Measurements from ENCODE around the gene AIG1.

Gene AIG1

DNA sequence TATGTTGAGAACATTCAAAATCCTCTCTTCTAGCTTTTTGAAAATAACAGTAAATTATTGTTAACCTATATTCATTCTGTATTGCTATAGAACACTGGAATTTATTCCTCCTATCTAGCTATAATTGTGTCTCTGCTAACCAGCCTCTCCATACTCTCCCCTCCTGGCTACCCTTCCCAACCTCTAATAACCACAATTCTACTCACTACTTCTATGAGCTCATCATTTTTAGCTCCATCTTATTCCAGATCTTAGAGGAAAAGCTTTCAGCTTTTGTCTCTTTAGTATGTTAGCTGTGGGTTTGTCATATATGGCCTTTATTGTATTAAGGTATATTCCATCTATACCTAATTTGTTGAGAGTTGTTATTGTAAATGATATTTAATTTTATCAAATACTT lies 108.8 kb downstream of the AIG1 start:
- DNase-seq, result no peak

- no peak for DNase-seq
Measured at GRCh38 chr6:143174516-143174915, 113.8 kb downstream of the AIG1 start.

- no peak for DNase-seq
Measured at GRCh38 chr6:143174951-143175350, 114.3 kb downstream of the AIG1 start.

DNA sequence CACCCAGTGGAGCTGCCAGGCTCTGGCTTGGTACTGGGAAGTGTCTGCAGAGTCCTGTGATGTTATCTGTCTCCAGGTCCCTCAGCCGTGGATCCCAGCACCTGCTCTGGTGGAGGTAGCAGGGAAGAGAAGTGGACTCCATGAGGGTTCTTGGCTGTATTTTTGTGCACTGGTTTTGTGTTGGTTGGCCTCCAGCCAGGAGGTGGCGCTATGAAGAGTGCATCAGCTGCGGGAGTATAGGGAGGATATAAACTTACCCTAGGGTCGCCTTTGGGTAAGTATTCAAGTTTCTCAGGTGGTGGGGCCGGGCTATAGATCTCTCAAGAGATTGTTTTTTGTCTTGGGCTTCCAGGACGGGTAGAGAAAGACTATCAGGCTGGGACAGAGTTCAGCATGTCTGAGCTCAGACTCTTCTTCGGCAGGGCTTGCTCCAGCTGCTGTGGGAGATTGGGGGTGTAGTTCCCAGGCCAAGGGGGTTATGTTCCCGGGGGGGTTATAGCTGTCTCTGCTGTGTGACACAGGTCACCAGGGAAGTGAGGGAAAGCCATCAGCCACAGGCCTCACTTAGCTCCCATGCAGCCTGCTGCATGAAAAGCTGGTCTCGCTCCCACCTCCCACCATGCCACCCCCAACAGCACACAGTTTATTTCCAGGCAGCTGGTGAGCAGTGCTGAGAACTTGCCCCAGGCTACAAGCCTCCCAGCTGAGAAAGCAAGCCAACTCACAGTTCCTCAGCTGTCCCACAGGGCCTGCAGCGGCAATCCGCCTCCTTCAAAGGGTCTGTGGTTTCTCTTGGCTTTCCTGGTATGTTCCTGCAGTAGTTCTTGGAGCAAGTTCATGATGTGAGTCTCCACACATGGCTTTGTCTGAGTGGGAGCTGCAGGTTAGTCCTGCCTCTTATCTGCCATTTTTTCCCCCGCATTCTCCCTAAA lies 115.7 kb downstream of the AIG1 start:
- no peak for DNase-seq

GRCh38 chr6:143177706-143178105 lies 117.0 kb downstream of the AIG1 start:
- no peak for DNase-seq

GRCh38 chr6:143179096-143179495 lies 118.4 kb downstream of the AIG1 start:
- no peak for DNase-seq

DNA sequence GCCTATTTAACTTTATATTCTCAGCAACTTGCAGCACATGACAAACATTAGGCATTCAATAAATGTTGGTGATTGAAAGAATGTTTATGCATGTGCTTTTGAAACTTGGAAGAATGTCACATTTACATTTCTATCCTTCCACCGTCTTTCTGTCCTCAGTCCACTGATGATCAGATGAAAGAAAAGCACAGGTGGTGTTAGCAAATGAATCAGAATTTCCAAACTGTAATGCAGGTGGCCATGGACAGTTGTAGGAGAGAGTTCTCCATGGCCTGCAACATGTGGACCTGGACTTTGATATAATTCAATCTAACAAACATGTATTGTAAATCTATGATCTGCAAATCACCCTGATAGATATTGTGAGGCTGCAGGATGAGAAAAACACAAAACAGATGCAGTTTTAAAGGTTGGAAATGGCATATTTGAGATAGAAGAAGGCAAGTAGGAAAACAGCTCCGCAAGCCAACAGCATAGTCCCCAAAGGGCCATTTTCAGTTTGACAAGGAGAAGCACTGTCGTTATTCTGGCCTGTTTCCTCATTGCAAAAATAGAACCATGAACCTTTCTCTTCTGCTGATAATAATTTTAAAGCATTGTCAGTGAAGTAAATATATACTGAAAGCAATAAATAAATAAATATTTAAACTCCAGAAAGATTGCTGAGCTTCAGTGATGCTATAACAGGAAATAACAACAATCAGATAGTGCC lies 119.4 kb downstream of the AIG1 start:
- DNase-seq, result no peak

GRCh38 chr6:143180826-143181225 lies 120.1 kb downstream of the AIG1 start:
- DNase-seq, result no peak

GRCh38 chr6:143183666-143184065 lies 123.0 kb downstream of the AIG1 start:
- DNase-seq, result no peak

- DNase-seq, result no peak
Measured at GRCh38 chr6:143185288-143185687, 124.6 kb downstream of the AIG1 start.

- DNase-seq, result no peak
Measured at GRCh38 chr6:143187238-143187923, 126.7 kb downstream of the AIG1 start.

DNA sequence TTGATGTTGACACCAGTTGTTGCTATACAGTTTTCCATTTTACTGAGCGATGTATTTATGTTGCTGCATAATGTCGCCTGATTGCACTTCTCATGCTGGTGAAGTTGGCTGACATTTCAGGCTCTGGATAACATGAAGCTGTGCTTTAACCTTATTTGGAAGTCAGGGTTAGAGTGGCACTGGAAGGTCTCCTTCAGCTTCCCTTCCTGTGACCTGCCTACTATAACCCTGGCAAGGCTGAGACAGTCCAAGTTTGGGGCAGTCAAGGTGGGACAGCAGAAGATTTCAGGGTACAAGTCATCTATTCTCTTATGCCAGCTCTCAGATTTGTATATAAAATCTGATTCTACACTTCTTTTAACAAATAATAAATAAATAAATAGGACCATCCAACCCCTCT lies 127.6 kb downstream of the AIG1 start:
- DNase-seq, result no peak

GRCh38 chr6:143191361-143191760 lies 130.7 kb downstream of the AIG1 start:
- DNase-seq, result no peak

DNA sequence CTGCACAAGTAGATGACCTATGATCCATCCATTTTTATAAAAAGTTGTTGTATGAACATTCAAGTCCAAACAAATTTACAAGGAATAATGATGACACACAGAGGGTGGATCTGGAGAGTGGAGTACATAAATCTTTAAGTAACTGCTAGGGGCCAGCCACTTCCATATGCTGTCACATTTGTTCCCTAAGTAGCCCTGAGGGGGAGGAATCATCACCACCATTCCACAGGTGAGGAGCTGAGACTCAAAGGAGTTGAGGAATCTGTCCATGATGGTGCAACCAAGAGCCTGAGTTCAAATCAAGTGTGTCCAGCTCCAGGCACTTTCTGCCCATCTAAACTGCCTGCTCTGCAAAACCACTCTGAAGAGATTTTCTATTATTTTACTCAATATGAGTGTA lies 132.1 kb downstream of the AIG1 start:
- no peak for DNase-seq

DNA sequence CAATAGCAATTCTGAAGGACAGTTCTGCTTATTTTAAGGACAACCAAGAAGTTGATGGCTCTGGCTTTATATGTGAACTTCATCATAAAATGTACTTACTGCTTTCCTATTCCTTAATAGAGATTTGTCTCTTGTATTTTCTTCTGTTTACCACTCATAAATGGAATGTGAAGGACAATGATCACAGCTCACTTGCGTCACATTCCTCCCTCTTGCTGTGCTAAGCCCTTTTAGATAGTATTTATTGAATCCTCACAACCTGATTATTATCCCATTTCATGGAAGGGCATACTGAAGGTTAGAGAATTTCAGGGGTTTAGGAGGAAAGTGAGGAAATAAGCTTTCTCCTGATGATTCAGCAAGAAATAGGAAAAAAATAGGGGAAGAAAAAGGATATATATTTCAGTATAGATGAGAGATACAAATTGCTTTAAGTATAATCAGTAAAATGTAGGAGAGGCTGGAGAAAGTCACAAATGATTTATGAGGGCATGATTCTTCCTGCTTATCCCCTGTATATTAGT lies 132.9 kb downstream of the AIG1 start:
- no peak for DNase-seq

DNA sequence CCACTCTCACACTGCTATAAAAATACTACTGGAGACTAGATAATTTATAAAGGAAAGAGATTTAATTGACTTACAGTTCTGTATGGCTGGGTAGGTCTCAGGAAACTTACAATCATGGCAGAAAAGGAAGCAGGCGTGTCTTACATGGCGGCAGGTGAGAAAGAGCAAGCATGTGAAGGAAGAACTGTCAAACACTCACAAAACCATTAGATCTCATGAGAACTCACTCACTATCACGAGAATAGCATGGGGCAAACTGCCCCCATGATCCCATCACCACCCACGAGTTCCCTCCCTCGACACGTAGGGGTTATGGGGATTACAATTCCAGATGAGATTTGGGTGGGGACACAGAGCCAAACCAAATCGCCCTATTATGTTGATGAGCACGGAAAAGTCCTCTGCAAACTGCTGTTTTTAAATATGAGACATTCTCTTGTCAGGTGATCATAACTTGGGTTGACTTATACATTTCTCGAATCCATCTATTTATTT lies 133.5 kb downstream of the AIG1 start:
- no peak for DNase-seq

DNA sequence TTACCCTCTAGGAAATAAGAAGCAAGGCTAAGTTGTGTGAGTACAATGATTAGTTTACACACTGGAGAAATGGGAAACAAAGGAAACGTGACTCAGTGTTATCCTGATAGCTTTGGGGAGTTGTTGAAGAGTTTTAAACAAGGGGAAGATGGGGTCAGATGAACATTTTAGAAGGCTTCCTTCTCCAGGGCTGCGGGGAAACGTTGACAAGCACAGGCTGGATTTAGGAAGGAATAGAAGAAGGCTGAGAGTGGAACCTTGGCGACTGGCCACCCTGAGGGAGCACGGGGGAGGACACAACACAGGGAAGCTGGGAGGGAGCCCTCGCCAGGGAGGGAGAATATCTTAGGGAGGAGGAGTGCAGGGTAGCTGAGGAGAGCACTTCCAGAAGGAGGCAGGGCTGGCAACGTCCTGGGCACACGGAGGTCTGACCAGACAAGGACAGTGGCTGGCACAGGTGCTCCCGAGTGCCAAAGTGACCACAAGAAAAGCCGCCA lies 134.7 kb downstream of the AIG1 start:
- DNase-seq, result no peak

- DNase-seq, result no peak
Measured at GRCh38 chr6:143196525-143197225, 136.0 kb downstream of the AIG1 start.

DNA sequence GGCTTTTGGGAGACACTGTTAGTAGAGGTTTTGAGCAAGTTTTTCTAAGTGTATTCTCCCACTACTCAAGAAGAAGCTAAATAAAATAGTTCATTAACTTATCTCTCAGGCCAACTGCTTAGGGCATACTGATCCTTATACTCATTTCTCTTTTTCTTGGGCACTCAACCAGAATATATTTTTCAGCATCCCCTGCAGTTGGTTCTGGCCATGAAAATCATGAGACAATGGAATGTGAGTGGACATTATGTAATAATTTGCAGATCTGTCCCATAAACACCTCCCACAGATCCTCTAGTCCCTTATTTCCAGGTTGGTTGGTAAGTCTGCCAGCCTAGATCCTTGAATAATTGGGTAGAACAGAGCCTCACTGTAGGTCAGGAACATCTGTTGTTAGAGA lies 136.7 kb downstream of the AIG1 start:
- no peak for DNase-seq

DNA sequence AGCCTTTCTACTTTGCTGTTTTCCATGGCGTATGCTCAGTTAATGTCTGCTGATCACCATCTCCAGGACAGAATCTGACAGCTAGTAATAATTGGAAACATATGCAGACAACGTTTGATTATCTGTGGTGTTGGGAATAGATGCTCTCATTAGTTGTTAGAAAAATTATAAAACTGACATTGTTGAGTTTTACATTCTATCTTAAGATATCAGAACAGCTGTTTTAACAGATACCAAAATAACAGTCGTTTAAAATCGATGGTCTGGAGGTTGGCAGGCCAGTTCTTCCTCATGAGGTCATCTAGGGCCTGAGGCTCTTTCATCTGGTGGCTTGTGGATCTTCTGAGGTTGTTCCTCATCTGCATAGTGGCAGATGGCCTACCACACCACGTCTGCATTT lies 137.6 kb downstream of the AIG1 start:
- no peak for DNase-seq

DNA sequence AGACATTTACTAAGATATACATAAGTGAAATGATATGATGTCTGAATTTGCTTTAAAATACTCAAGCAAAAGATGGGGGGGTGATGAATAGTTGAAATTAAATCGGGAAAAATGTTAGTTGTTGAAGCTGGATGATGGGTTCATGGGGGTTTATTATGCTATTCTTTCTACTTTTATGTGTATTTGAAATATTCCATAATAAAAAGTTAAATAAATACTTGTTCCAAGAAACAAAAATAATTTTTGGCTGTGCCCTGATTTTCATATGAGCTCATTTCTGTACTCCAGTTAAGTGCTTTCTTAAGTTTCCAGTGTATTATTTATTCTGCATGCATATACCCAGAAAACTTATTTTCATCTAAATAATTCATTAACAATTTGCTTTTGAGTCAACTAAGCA lies 138.6 kb downstream of the AIG1 start:
- DNase-seq, result no peak

GRCh38 chr6:143200167-143200770 lies 139.6 kb downstream of the AIG1 start:
- DNase-seq, result no peak
